K562 (cell line): Measurements from ENCODE around the gene SELPLG. TPM values are rescaled to one million over a fixed set of nuclear protein-coding genes. Genes with fewer than 3 reads are reported as not detected.

Experiments used
- ATAC-seq: fragments of 200-7000 bp; cut with Tn5 transposase; 3 replicates; pipeline ENCODE4 v1.9.1; 2020; ENCODE audit warnings: moderate library complexity
- BruUV-seq: library from RNA; stranded (reverse); fragments of 400-500 nt; replicated peaks from 2 replicates; lab custom pipeline; 2021; lab: Mats Ljungman, UMichigan
- CTCF ChIA-PET: fragments of 300-600 bp; formaldehyde crosslinking; extraction: SDS; loops from one replicate; lab custom pipeline; 2021; ENCODE audit warnings: low intra/inter-chr PET ratio; lab: Yijun Ruan, JAX
- POLR2A ChIA-PET: fragments of 300-600, 350-650 bp; sonication (Branson Sonifier 250); formaldehyde crosslinking; extraction: SDS; loops from one replicate; lab custom pipeline; 2021; ENCODE audit warnings: antibody characterized with exemption, inconsistent platforms; lab: Yijun Ruan, JAX
- DNase-seq, 4 experiments: peaks; one replicate each; pipeline versions ENCODE4 v3.0.0 to v3.0.0-alpha.2; 2011 to 2018; ENCODE audit warnings: low spot score in 3 of 4, mixed read lengths in 3 of 4; ENCODE audit errors: extremely low read depth in 1 of 4
- FAIRE-seq: peaks from 2 replicates; lab custom pipeline; 2011; peaks lifted over from hg19 to GRCh38; lab: Jason Lieb, UNC
- H2AFZ ChIP-seq: 2 replicates; pipeline ENCODE4 v1.6.0; 2011; ENCODE audit warnings: low read depth, low read length, control low read depth, inconsistent platforms
- H3K27ac ChIP-seq: fragments of 200-600 bp; 3 replicates; pipeline ENCODE4 v1.8.0; 2011; ENCODE audit warnings: low read depth, mild to moderate bottlenecking, control low read depth, inconsistent platforms, low read length, moderate library complexity, mixed read lengths; ENCODE audit errors: extremely low read depth
- H3K27me3 ChIP-seq, 2 experiments: fragments of 300-600 bp in 1 of 2; 2 replicates in 1 of 2; 3 replicates in 1 of 2; pipeline versions ENCODE4 v1.6.0 to v1.8.0; 2011; ENCODE audit warnings: inconsistent platforms in 2 of 2, low read length in 2 of 2, mild to moderate bottlenecking in 1 of 2, mixed read lengths in 1 of 2, moderate library complexity in 1 of 2; ENCODE audit not compliant: control insufficient read depth in 2 of 2, insufficient read depth in 2 of 2
- H3K36me3 ChIP-seq: fragments of 300-600 bp; 3 replicates; pipeline ENCODE4 v1.8.0; 2011; ENCODE audit warnings: mild to moderate bottlenecking, low read length, inconsistent platforms; ENCODE audit not compliant: control insufficient read depth, insufficient read depth
- H3K4me1 ChIP-seq, 2 experiments: fragments of 200-600 bp in 1 of 2; replicated peaks in 1 of 2; 2 replicates in 1 of 2; 3 replicates in 1 of 2; pipeline versions ENCODE4 v1.5.1 to v1.8.0; 2011; ENCODE audit warnings: inconsistent platforms in 2 of 2, low read length in 2 of 2, mild to moderate bottlenecking in 1 of 2, mixed read lengths in 1 of 2, moderate library complexity in 1 of 2; ENCODE audit not compliant: control insufficient read depth in 2 of 2, insufficient read depth in 2 of 2
- H3K4me2 ChIP-seq: 2 replicates; pipeline ENCODE4 v1.6.1; 2011; ENCODE audit warnings: low read length, control low read depth, inconsistent platforms, mixed read lengths; ENCODE audit not compliant: insufficient read depth
- H3K4me3 ChIP-seq: fragments of 200-600 bp; sonication (generic), shearing (Covaris generic); 2 replicates; pipeline ENCODE4 v1.5.1; 2016; ENCODE audit warnings: control low read depth, inconsistent platforms
- H3K79me2 ChIP-seq: fragments of 200-600 bp; 3 replicates; pipeline ENCODE4 v1.8.0; 2011; ENCODE audit warnings: low read length, inconsistent platforms; ENCODE audit not compliant: control insufficient read depth, insufficient read depth
- H3K9ac ChIP-seq, 2 experiments: 2 replicates each; pipeline versions ENCODE4 v1.6.0 to v1.6.1; 2011; ENCODE audit warnings: low read depth in 2 of 2, low read length in 2 of 2, control low read depth in 1 of 2, inconsistent platforms in 1 of 2, mild to moderate bottlenecking in 1 of 2, mixed read lengths in 1 of 2; ENCODE audit not compliant: insufficient read depth in 1 of 2
- H3K9me1 ChIP-seq: one replicate; pipeline ENCODE4 v1.6.0; 2011; ENCODE audit warnings: inconsistent platforms, mild to moderate bottlenecking, low read length, moderate library complexity; ENCODE audit not compliant: control insufficient read depth, insufficient read depth
- H3K9me3 ChIP-seq: replicated peaks from 2 replicates; pipeline ENCODE4 v1.5.1; 2011; ENCODE audit warnings: low read depth, low read length, inconsistent platforms; ENCODE audit not compliant: control insufficient read depth, insufficient read depth
- H4K20me1 ChIP-seq: replicated peaks from 2 replicates; pipeline ENCODE4 v1.6.1; 2011; ENCODE audit warnings: low read length, inconsistent platforms, mixed read lengths; ENCODE audit not compliant: control insufficient read depth, insufficient read depth
- BRD9 ChIP-seq: fragments of 450-650 bp; IDR thresholded peaks from 2 replicates; pipeline ENCODE4 v1.6.1; 2018; ENCODE audit warnings: low read depth; ENCODE audit not compliant: partially characterized antibody
- CBFA2T2 ChIP-seq: fragments of 450-650 bp; conservative IDR thresholded peaks from 2 replicates; pipeline ENCODE4 v1.6.1; 2017; ENCODE audit warnings: mild to moderate bottlenecking
- CREB1 ChIP-seq, 2 experiments: sonication (generic) in 1 of 2; formaldehyde crosslinking in 1 of 2; IDR thresholded peaks; 2 replicates each; pipeline versions ENCODE4 v1.6.1 to v1.8.0; 2012 to 2022; ENCODE audit warnings: inconsistent platforms in 1 of 2, mild to moderate bottlenecking in 1 of 2, missing genetic modification reagents in 1 of 2, moderate library complexity in 1 of 2
- ESRRB ChIP-seq: fragments of 250-450 bp; sonication (Bioruptor Pico); IDR thresholded peaks from 2 replicates; pipeline ENCODE4 v1.5.0; 2020; ENCODE audit warnings: mild to moderate bottlenecking, moderate library complexity, borderline replicate concordance
- GABPB2 ChIP-seq: fragments of 250-450 bp; sonication (Bioruptor Pico); conservative IDR thresholded peaks from 2 replicates; pipeline ENCODE4 v1.5.1; 2021; ENCODE audit warnings: mild to moderate bottlenecking
- GATAD2A ChIP-seq: fragments of 450-650 bp; IDR thresholded peaks from 2 replicates; pipeline ENCODE4 v1.6.1; 2017
- HMG20B ChIP-seq: fragments of 250-450 bp; sonication (Bioruptor Pico); IDR thresholded peaks from 2 replicates; pipeline ENCODE4 v1.5.0; 2021; ENCODE audit warnings: mild to moderate bottlenecking
- HNRNPK ChIP-seq: fragments of 200-400 bp; formaldehyde crosslinking; IDR thresholded peaks from one replicate; pipeline ENCODE4 v1.6.1; 2018; ENCODE audit warnings: mild to moderate bottlenecking, low read depth, low read length; ENCODE audit not compliant: poor library complexity, severe bottlenecking
- MEF2A ChIP-seq: IDR thresholded peaks from 2 replicates; pipeline ENCODE4 v1.6.1; 2011; ENCODE audit warnings: low read depth, mild to moderate bottlenecking, low read length, moderate library complexity; ENCODE audit not compliant: control insufficient read depth
- MYC ChIP-seq, 2 experiments: fragments of 250-450 bp in 1 of 2; sonication (Bioruptor Pico) in 1 of 2; IDR thresholded peaks; 2 replicates each; pipeline versions ENCODE4 v1.5.1 to v1.6.1; 2012 to 2021; ENCODE audit warnings: low read depth in 2 of 2, borderline replicate concordance in 1 of 2, improper control_type of control experiment in 1 of 2, low read length in 1 of 2, mild to moderate bottlenecking in 1 of 2, moderate library complexity in 1 of 2
- NCOA4 ChIP-seq: fragments of 450-650 bp; IDR thresholded peaks from 2 replicates; pipeline ENCODE4 v1.6.1; 2018; ENCODE audit warnings: mild to moderate bottlenecking; ENCODE audit not compliant: partially characterized antibody
- PYGO2 ChIP-seq: fragments of 450-650 bp; IDR thresholded peaks from 2 replicates; pipeline ENCODE4 v1.6.1; 2016; ENCODE audit warnings: mild to moderate bottlenecking, missing genetic modification characterization, moderate library complexity, missing compliant biosample characterization
- SREBF2 ChIP-seq: sonication (generic); formaldehyde crosslinking; IDR thresholded peaks from 2 replicates; pipeline ENCODE4 v1.4.0; 2020; ENCODE audit warnings: mild to moderate bottlenecking, missing genetic modification reagents
- SRSF3 ChIP-seq: fragments of 200-400 bp; formaldehyde crosslinking; IDR thresholded peaks from 2 replicates; pipeline ENCODE4 v1.6.1; 2016; ENCODE audit warnings: mild to moderate bottlenecking, low read length, moderate library complexity; ENCODE audit not compliant: insufficient read depth
- TAF15 ChIP-seq: fragments of 200-400 bp; formaldehyde crosslinking; IDR thresholded peaks from 2 replicates; pipeline ENCODE4 v1.6.1; 2017; ENCODE audit warnings: mild to moderate bottlenecking, low read depth, low read length, moderate library complexity
- ZFPM2 ChIP-seq: fragments of 250-450 bp; sonication (Bioruptor Pico); IDR thresholded peaks from 2 replicates; pipeline ENCODE4 v1.5.1; 2022; ENCODE audit warnings: mild to moderate bottlenecking
- ZNF175 ChIP-seq: fragments of 200-800 bp; sonication (Bioruptor generic); IDR thresholded peaks from 2 replicates; pipeline ENCODE4 v1.6.1; 2016; ENCODE audit warnings: low read depth, mild to moderate bottlenecking, missing genetic modification characterization, missing compliant biosample characterization
- WGBS: fragments of 100-300 bp; shearing (Covaris generic); methylation state at CpG from one replicate; pipeline ENCODE4 v1.1.6; 2016; ENCODE audit warnings: low coverage, mixed read lengths; ENCODE audit not compliant: insufficient coverage; ENCODE audit errors: missing lambda C conversion rate; 5-methylcytosine and 5-hydroxymethylcytosine counted together
- in situ Hi-C: fragments of 300-500 bp; cut with MboI; formaldehyde crosslinking; loops from 4 replicates; pipeline ENCODE4 v1.15.0; 2018; ENCODE audit warnings: inconsistent platforms, mixed read lengths
- intact Hi-C: fragments of 100-400 bp; cut with micrococcal nuclease; formaldehyde crosslinking; loops from 2 replicates; pipeline ENCODE4 v1.14.2; 2022
- polyA plus RNA-seq, 8 experiments: library from polyadenylated mRNA; depleted of rRNA in 4 of 8; stranded (reverse) in 5 of 8; unstranded in 3 of 8; fragments of >200 nt; fragmentation: Nextera tagmentation in 2 of 8; fragmentation: Illumina TruSeq in 1 of 8; extraction: Ambion mirVana in 2 of 8; extraction: Trizol in 1 of 8; gene quantifications; 2 replicates each; pipeline versions ENCODE4 v1.2.1 to v1.2.3, GENCODE V29; 2011 to 2014; ENCODE audit warnings: inconsistent platforms in 1 of 8, missing spikeins in 1 of 8
- total RNA-seq, 7 experiments: library from RNA; depleted of rRNA in 6 of 7; stranded (reverse); fragments of >200 nt in 6 of 7; fragmentation: Illumina TruSeq in 2 of 7; extraction: Trizol in 2 of 7; gene quantifications; 2 replicates each; pipeline versions ENCODE4 v1.2.1 to v1.2.3, GENCODE V29; 2011 to 2021; ENCODE audit warnings: low replicate concordance in 1 of 7
- TF ChIP-seq, protein P1 (sequence below): fragments of 450-650 bp; IDR thresholded peaks from 2 replicates; pipeline ENCODE4 v1.6.1; 2016; ENCODE audit warnings: antibody characterized with exemption
- TF ChIP-seq, protein P2 (sequence below): fragments of 150-350 bp; conservative IDR thresholded peaks from 2 replicates; pipeline ENCODE4 v1.6.1; 2014; ENCODE audit warnings: low read length

Gene SELPLG
- total and polyA plus RNA-seq, 9 of the 15 experiments (the other 6 are each of a cell fraction or from before 2014, with no cell fraction given) = 0.22 to 10.2 (median 1.7) TPM

DNA sequence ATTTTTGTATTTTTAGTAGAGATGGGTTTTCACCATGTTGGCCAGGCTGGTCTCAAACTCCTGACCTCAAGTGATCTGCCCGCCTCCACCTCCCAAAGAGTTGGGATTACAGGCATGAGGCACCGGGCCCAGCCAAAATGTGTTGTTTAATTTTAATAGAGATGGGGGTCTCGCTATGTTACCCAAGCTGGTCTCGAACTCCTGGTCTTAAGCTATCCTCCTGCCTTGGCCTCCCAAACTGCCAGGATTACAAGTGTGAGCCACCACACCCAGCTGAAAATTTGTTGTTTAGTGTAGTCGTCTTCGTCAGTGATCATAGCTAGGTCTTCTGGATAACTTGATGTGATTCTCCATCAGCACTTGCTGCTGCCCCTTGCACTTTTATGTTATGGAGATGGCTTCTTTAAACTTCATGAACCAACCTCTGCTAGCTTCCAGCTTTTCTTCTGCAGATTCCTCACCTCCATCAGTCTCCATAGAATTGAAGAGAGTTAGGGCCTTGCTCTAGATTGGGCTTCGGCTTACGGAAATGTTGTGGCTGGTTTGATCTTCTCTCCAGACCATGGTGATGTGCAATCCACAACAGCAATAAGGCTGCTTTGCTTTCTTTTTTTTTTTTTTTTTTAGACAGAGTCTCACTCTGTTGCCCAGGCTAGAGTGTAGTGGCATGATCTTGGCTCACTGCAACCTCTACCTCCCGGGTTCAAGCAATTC is 58.3 kb downstream of the SELPLG start:
- H3K27me3 ChIP-seq = peaks cover 0 to 4% of the 10 kb centered on the region in 2 experiments; a peak in 1 of 5 replicates
- no peaks in the 10 kb centered on the region for H3K9me3 ChIP-seq
- no peak for TF ChIP-seq NCOA4
- no peak for TF ChIP-seq GABPB2 (CRISPR knock-in tag)
- TF ChIP-seq GATAD2A = no peak
- TF ChIP-seq BRD9 = no peak
- no peak for TF ChIP-seq ESRRB (CRISPR knock-in tag)
- no peak for TF ChIP-seq MYC (IDR thresholded peaks at IDR 0.05; ENCODE audit: low read depth, low read length)
- TF ChIP-seq MYC (CRISPR knock-in tag; IDR thresholded peaks at IDR 0.05; ENCODE audit: borderline replicate concordance, low read depth) = no peak
- no peak for TF ChIP-seq CREB1 (IDR thresholded peaks at IDR 0.05)
- no peak for TF ChIP-seq CREB1 (CRISPR knock-in tag; IDR thresholded peaks at IDR 0.05)
- no peak for TF ChIP-seq HMG20B
- TF ChIP-seq CBFA2T2 = no peak
- no peak for TF ChIP-seq SREBF2 (CRISPR knock-in tag)
- TF ChIP-seq MEF2A = no peak
- no peak for TF ChIP-seq HNRNPK
- TF ChIP-seq TAF15 = no peak
- TF ChIP-seq, protein P1, sequence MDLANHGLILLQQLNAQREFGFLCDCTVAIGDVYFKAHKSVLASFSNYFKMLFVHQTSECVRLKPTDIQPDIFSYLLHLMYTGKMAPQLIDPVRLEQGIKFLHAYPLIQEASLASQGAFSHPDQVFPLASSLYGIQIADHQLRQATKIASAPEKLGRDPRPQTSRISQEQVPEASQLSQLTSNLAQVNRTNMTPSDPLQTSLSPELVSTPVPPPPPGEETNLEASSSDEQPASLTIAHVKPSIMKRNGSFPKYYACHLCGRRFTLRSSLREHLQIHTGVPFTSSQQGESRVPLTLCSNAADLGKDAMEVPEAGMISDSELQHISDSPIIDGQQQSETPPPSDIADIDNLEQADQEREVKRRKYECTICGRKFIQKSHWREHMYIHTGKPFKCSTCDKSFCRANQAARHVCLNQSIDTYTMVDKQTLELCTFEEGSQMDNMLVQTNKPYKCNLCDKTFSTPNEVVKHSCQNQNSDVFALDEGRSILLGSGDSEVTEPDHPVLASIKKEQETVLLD = no peak
- TF ChIP-seq ZFPM2 (CRISPR knock-in tag) = no peak
- TF ChIP-seq PYGO2 (tag) = no peak
- TF ChIP-seq, protein P2, sequence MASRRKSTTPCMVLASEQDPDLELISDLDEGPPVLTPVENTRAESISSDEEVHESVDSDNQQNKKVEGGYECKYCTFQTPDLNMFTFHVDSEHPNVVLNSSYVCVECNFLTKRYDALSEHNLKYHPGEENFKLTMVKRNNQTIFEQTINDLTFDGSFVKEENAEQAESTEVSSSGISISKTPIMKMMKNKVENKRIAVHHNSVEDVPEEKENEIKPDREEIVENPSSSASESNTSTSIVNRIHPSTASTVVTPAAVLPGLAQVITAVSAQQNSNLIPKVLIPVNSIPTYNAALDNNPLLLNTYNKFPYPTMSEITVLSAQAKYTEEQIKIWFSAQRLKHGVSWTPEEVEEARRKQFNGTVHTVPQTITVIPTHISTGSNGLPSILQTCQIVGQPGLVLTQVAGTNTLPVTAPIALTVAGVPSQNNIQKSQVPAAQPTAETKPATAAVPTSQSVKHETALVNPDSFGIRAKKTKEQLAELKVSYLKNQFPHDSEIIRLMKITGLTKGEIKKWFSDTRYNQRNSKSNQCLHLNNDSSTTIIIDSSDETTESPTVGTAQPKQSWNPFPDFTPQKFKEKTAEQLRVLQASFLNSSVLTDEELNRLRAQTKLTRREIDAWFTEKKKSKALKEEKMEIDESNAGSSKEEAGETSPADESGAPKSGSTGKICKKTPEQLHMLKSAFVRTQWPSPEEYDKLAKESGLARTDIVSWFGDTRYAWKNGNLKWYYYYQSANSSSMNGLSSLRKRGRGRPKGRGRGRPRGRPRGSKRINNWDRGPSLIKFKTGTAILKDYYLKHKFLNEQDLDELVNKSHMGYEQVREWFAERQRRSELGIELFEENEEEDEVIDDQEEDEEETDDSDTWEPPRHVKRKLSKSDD = no peak
- no peak for TF ChIP-seq ZNF175 (CRISPR knock-in tag)
- no peak for TF ChIP-seq SRSF3
- no peak overlapping the region for H2AFZ ChIP-seq
- H3K4me1 ChIP-seq = no peaks in the 10 kb centered on the region
- ATAC-seq = no peak
- ChIA-PET CTCF (no interaction called here), POLR2A (interaction anchor here (0.6 to 1.7 kb wide), 7 partner anchors 11 to 223 kb away, joined by 3 to 4 read pairs (median 3); no protein-coding TSS in a partner anchor)
- FAIRE-seq = no peak
- no peaks in the 10 kb centered on the region for H3K36me3 ChIP-seq
- H3K79me2 ChIP-seq = no peaks in the 10 kb centered on the region
- DNase-seq = no peak
- intact Hi-C loops (no loop called here), in situ Hi-C loops (no loop called here)
- no peak overlapping the region for H3K4me2 ChIP-seq
- H3K9me1 ChIP-seq = no peaks in the 10 kb centered on the region
- H3K4me3 ChIP-seq = no peak overlapping the region
- H4K20me1 ChIP-seq = no peaks in the 10 kb centered on the region
- TSS peak; percentile 89 for BruUV-seq
- 57% methylated on average over 9 of the region's 9 CpGs for WGBS
- H3K27ac ChIP-seq = no peak overlapping the region
- H3K9ac ChIP-seq = no peak overlapping the region
